Measurements from ENCODE around the gene MAGI2.
"Not testable (repeated sequence)": the region's sequence is repeated elsewhere in the genome, so short reads cannot be mapped to it uniquely, and the experiment has no call there.

The MAGI2 gene

DNA sequence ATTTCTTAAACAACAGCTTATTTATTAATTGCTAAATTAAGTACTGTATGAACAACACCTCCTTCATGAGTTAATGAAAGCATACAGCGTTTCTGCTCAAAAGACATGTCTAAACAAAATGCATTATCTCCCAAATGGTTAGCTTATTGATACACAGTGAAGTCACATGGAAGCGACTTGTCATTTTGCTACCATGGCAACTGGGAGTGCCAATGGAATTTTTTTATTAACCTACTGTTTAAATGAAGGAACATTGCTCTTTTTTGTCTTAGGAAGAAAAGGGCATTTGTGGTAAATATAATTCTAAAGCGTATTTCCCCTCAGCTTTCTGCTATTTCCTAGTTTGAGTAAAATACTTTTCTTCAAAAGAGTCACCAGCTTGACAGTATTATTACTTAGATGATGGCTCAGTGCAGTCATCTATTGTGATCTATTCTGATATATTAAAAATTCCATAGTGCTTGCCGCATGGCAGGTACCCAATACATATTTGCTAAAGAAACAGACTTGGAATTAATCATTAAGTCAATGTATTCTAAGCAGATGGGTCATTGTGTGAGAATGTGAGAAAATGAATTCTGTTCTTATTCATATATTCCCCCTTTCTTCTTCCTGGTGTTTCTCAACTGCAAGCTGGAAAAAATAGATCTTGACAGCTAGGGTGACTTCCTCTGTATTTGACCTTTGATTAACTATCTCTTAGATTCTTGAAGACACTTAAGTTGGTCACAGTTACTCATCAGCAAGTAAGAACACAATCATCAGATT, 818.3 kb downstream of the MAGI2 start:
- no peak for DNase-seq (ENCODE audit: low spot score)

GRCh38 chr7:78634093-78634492, 819.4 kb downstream of the MAGI2 start:
- no peak for DNase-seq (ENCODE audit: low spot score)

GRCh38 chr7:78620920-78621319, 832.5 kb downstream of the MAGI2 start:
- DNase-seq (ENCODE audit: low spot score): no peak

DNA sequence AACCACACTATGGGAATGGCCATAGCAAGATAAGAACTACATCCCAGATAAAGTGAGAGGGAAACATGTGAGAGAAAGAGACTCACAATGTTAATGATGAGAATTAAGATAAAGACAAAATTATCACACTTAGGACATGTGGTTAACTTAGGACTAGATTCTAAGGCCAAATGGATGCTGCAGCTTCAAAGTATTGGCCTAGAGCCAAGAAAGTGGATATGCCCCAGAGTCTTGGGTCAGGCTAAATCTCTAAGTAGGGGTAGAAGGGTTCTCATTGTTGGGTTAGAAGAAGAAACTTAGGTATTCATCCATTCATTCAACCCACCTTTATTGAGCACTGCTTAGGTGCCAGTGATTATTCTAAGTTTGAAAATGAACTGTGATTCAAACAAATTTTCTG, 836.9 kb downstream of the MAGI2 start:
- DNase-seq (ENCODE audit: low spot score): no peak

DNA sequence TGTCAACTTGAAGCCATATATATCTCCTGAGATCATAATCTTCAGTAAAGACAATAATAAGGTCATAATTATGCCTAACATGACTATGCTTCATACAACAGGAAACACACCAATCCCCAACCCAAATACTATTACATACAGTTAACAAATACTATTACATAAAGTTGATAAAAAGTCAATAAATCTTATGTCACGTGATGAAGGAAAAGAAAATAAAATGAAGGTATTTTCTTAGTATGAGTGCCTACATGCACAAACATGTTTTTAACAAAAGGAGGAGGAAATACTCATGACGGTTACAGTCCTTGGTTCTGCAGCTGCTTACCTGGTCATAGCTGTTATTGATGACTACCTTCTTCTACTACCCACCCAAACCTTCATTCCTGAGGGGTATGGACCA, 844.2 kb downstream of the MAGI2 start:
- DNase-seq (ENCODE audit: low spot score): no peak

DNA sequence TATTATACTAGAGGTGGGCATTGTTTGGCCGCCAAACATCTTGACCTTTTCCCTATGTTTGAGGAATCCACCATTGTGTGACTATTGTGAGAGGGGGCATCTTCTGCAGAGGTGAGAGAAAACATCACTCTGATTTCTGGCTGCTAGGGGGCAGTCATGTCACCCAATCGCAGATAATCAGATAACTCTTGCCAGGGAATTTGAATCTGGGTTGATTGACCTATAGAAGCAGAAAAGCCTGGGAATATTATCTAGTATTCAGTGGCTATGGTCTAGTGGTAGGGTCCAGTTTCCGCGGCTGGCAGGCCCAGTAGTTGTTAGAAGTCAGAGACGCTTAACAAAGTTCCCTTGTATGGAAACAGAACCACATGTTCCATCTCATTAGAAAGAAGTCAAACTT, 846.4 kb downstream of the MAGI2 start:
- no peak for DNase-seq (ENCODE audit: low spot score)

DNA sequence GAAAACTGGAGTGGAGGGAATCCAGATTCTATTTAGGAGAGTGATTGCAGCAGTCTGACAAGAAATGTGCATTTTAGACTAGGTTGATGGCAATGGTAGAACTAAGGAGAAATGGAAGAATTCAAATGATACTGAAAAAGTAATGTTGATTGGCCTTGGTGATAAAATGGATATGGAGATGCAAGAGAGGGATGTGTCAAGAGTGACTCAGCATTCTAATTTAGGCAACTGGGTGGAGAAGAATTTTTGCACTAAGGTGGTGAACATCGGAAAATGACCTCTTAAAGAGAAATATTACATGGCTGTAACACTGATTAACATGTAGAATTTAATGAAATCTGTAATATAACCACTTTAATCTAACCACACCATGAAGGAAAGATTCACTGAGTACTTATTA, 848.3 kb downstream of the MAGI2 start:
- DNase-seq (ENCODE audit: low spot score): no peak

DNA sequence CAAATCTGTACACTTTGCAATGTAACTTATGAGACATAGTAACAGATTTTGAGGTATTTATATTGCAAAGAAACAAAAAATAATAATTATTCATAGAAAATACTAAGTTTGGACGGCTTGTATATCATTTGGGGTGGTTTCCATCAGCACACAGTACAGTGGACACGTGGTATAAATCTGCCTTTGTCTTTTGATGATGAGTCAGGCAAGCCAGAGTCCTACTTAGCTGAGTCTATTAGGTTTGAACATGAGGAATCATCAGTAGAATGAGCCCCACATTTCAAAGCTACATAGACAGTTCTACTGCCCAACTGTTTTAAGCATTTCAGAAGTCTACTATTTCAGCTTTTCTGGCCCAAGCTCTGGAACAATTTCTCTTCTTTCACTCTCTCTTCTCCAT, 851.7 kb downstream of the MAGI2 start:
- no peak for DNase-seq (ENCODE audit: low spot score)

- DNase-seq (ENCODE audit: low spot score): no peak
Measured at GRCh38 chr7:78594156-78594555, 859.3 kb downstream of the MAGI2 start.

DNA sequence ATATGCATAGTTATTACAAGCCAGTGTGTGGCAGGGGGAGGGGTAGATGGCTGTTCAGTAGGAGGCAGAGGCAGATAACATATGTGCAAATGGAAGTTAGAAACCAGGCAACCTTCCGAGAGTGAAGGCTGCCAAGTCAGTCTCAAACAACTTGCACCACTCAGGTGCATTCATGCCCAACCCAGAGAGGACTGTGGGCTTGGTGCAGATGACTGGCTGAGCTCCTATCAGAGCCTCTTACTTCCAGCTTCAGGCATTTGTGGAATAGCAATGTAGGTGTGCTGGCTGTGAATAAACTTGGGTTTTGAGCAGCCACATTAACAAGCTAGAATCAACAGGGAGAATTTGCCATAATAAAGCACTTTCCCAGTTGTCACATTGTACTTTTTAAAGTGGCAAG, 865.1 kb downstream of the MAGI2 start:
- no peak for DNase-seq (ENCODE audit: low spot score)

GRCh38 chr7:78587443-78588044, 865.9 kb downstream of the MAGI2 start:
- no peak for DNase-seq (ENCODE audit: low spot score)

- DNase-seq (ENCODE audit: low spot score): no peak
Measured at GRCh38 chr7:78585980-78586379, 867.5 kb downstream of the MAGI2 start.

GRCh38 chr7:78578686-78579085, 874.8 kb downstream of the MAGI2 start:
- no peak for DNase-seq (ENCODE audit: low spot score)

GRCh38 chr7:78577174-78577952, 876.1 kb downstream of the MAGI2 start:
- not testable (repeated sequence) for DNase-seq (ENCODE audit: low spot score)

GRCh38 chr7:78576236-78576635, 877.2 kb downstream of the MAGI2 start:
- DNase-seq (ENCODE audit: low spot score): no peak

- no peak for DNase-seq (ENCODE audit: low spot score)
Measured at GRCh38 chr7:78571292-78571691, 882.2 kb downstream of the MAGI2 start.

DNA sequence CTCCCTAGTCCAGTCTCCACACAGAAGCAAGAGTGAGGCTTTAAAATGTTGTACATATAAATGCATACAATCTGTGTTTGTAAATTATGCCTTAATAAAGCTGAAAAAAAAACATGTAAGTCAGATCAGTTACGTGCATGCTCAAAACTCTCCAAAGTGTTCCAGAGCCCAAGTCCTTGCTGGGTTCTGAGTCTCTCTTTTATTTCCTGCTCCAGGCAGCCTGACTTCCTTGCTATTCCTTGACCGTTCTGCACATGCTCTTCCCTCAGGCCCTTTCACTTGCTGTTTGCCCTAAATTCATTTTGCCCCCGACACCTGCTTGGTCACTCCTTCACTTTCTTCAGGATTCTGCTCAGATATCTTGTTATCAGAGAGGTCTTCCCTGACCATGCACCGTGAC, 884.8 kb downstream of the MAGI2 start:
- no peak for DNase-seq (ENCODE audit: low spot score)

DNA sequence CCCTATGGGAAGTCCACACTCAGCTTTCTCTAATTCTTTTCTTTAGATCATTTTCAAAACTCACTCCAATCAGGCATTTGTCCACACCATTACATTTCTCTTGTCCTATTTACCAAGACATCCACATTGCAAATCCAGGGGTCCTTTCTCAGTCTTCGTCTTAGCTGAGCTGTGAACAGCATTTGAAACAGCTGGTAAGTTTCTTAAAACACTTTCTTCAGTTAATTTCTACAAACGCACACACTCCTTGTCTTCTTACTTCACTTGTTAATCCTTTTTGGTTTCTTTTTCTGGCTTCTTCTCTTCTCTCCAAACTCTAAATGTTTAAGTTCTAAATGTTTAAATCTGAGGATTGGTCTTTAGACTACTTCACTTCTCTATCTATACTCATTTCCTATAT, 885.6 kb downstream of the MAGI2 start:
- no peak for DNase-seq (ENCODE audit: low spot score)

DNA sequence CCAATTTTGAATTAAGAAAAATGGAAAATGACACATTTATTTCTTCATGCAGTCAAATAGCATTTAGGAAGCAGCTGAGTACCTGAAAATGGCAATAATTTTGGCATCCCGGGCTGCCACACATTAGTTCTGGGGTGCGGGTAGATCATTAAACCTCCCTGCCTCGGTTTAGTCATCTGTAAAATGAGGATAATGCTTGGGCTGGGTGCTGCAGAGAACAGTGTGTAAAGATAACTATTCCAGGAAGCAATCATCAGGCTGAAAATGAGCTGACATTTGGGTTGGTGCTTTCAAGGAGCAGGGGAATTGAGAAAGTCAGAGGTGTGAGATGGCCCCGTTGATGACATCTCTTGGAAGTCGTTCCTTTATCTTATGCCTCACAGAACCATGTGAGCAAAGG, 887.7 kb downstream of the MAGI2 start:
- DNase-seq (ENCODE audit: low spot score): no peak

- no peak for DNase-seq (ENCODE audit: low spot score)
Measured at GRCh38 chr7:78563191-78563590, 890.3 kb downstream of the MAGI2 start.

DNA sequence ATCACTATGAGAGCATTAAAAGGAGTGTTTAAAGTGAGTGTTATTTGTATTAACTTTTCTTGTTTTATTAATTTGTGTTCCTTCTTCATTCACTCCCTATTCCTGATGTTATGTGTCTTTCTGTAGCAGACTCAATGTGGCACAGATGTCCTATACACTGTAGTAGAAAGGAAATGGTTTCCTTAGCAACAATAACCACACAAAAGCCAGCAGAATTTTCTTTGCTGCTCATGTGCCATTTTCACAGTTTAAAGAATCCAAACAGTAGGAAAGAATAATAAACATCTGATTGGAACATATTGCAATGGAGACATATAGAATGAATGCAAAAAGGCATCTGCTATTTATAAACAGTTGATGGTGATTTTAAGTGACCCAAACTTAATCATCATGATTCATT, 891.3 kb downstream of the MAGI2 start:
- DNase-seq (ENCODE audit: low spot score): no peak

DNA sequence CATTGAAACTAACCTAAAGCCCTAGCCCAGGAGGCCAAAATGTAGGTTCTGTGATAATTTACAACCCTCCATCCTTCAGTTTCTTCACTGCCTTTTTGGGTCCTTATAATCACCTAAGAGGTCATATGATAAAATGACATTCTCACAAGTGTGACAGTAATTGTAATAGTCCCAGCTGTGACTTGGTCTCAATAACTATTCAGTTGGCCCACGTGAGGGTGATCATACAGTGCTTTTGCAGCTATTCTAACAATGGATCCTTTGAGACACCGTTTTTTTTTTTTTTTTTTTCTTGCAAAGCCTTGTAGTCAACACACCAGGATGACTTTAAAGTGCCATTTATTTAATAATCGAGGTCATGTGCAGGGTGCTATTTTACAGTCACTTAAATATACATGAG, 894.9 kb downstream of the MAGI2 start:
- no peak for DNase-seq (ENCODE audit: low spot score)

GRCh38 chr7:78543976-78544375, 909.5 kb downstream of the MAGI2 start:
- DNase-seq (ENCODE audit: low spot score): no peak

All from germinal center (tissue), 1 donor.